Neutrophil (primary cell): Measurements from ENCODE around the gene ENOX1.

ENCODE experiments used
- H3K27ac ChIP-seq: fragments of 200-600 bp; sonication (generic); 2 replicates; pipeline ENCODE4 v1.5.1; 2016; ENCODE audit warnings: mild to moderate bottlenecking, moderate library complexity
- H3K27me3 ChIP-seq: fragments of 200-600 bp; sonication (generic); 2 replicates; pipeline ENCODE4 v1.6.0; 2016; ENCODE audit warnings: mild to moderate bottlenecking
- H3K36me3 ChIP-seq: fragments of 200-600 bp; sonication (generic); 2 replicates; pipeline ENCODE4 v1.5.1; 2017
- H3K4me1 ChIP-seq, 2 experiments: fragments of 200-600 bp in 1 of 2; sonication (generic) in 1 of 2; 1 replicate in 1 of 2; 2 replicates in 1 of 2; pipeline versions ENCODE4 v1.5.1 to v1.6.1; 2013 to 2016; ENCODE audit warnings: low read depth in 1 of 2, low read length in 1 of 2, mild to moderate bottlenecking in 1 of 2, moderate library complexity in 1 of 2; ENCODE audit not compliant: control insufficient read depth in 1 of 2, insufficient read depth in 1 of 2
- H3K4me3 ChIP-seq, 2 experiments: fragments of 200-600 bp in 1 of 2; sonication (generic) in 1 of 2; 1 replicate in 1 of 2; 2 replicates in 1 of 2; pipeline ENCODE4 v1.5.1; 2013 to 2016; ENCODE audit warnings: low read depth in 1 of 2, low read length in 1 of 2, mild to moderate bottlenecking in 1 of 2, moderate library complexity in 1 of 2
- H3K9me3 ChIP-seq: fragments of 200-600 bp; sonication (generic); 2 replicates; pipeline ENCODE4 v1.5.1; 2016
- CTCF ChIP-seq: fragments of 200-600 bp; sonication (generic); IDR thresholded peaks from 2 replicates; pipeline ENCODE4 v1.5.1; 2016; ENCODE audit warnings: antibody characterized with exemption

The ENOX1 gene

GRCh38 chr13:43335764-43336163 is 451.0 kb downstream of the ENOX1 start:
- no peak for TF ChIP-seq CTCF
- no peaks in the 10 kb centered on the region for H3K4me1 ChIP-seq
- no peaks in the 10 kb centered on the region for H3K9me3 ChIP-seq
- H3K27me3 ChIP-seq, result no peaks in the 10 kb centered on the region
- H3K4me3 ChIP-seq, result no peak overlapping the region
- no peaks in the 10 kb centered on the region for H3K36me3 ChIP-seq
- no peak overlapping the region for H3K27ac ChIP-seq

- Histone ChIP-seq H3K4me3 (no peak overlapping the region), H3K27ac (no peak overlapping the region), H3K27me3 (no peaks in the 10 kb centered on the region), H3K36me3 (no peaks in the 10 kb centered on the region), H3K9me3 (no peaks in the 10 kb centered on the region), H3K4me1 (no peaks in the 10 kb centered on the region)
- no peak for TF ChIP-seq CTCF
Observed at GRCh38 chr13:43333176-43333575, 453.6 kb downstream of the ENOX1 start.

- Histone ChIP-seq H3K27me3 (no peaks in the 10 kb centered on the region), H3K27ac (no peak overlapping the region), H3K4me1 (no peaks in the 10 kb centered on the region), H3K36me3 (no peaks in the 10 kb centered on the region), H3K4me3 (no peak overlapping the region), H3K9me3 (no peaks in the 10 kb centered on the region)
- TF ChIP-seq CTCF, result no peak
Observed at GRCh38 chr13:43331672-43332071, 455.1 kb downstream of the ENOX1 start.

GRCh38 chr13:43329702-43330101 is 457.1 kb downstream of the ENOX1 start:
- Histone ChIP-seq H3K4me3 (no peak overlapping the region), H3K27ac (no peak overlapping the region), H3K27me3 (no peaks in the 10 kb centered on the region), H3K36me3 (no peaks in the 10 kb centered on the region), H3K4me1 (no peaks in the 10 kb centered on the region), H3K9me3 (no peaks in the 10 kb centered on the region)
- TF ChIP-seq CTCF, result no peak

- Histone ChIP-seq H3K36me3 (no peaks in the 10 kb centered on the region), H3K9me3 (no peaks in the 10 kb centered on the region), H3K27ac (no peak overlapping the region), H3K4me1 (no peaks in the 10 kb centered on the region), H3K4me3 (no peak overlapping the region), H3K27me3 (no peaks in the 10 kb centered on the region)
- TF ChIP-seq CTCF, result no peak
Observed at GRCh38 chr13:43328907-43329306, 457.9 kb downstream of the ENOX1 start.

- no peak overlapping the region for H3K27ac ChIP-seq
- H3K4me3 ChIP-seq, result no peak overlapping the region
- H3K4me1 ChIP-seq, result no peaks in the 10 kb centered on the region
- H3K27me3 ChIP-seq, result no peaks in the 10 kb centered on the region
- no peaks in the 10 kb centered on the region for H3K9me3 ChIP-seq
- no peak for TF ChIP-seq CTCF
- H3K36me3 ChIP-seq, result no peaks in the 10 kb centered on the region
Observed at GRCh38 chr13:43326100-43326499, 460.7 kb downstream of the ENOX1 start.
